ENCODE data around the gene CD163. TPM values are rescaled to one million over a fixed set of nuclear protein-coding genes. Genes with fewer than 3 reads are reported as not detected.
"Not testable (repeated sequence)": the region's sequence is repeated elsewhere in the genome, so short reads cannot be mapped to it uniquely, and the experiment has no call there.

The CD163 gene
- total RNA-seq: not detected in 2 replicates

DNA sequence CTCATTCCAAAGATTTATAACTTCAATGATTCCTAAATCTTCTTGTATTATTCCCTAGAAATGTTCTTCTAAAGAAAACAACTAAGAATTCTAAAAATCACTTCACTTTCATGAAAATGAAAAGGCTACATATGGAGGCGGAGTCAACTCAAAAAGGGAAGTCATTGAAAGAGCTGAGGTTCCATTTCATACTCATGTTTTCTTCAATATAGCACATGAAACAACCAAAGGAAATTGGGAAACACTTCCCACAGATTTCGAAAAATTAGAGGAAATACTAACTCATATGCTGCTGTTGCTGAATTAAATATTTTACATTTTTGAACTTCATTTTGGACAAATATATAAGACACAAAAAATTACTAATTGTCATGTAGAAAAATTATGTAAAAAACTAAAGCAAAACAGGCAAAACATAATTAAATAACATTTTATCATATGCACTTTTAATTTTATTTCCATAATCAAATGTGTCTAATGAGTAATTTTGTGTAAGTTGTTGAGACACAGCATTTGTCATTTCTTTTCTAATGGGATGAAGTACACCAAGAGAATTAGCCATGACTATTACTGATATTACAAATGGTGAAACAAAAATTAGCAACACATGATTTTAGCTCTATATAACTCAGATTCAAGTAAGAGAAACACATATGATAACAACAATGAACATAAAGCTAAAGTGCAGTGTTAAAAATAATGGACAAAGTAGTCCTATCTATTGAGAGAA lies at the start of gene CD163:
Gene CD163 (minus strand): TSS at position 92 of the 730 bp plus-strand sequence. CDS start 87 bp downstream, at position 5.
- no peak for DNase-seq (ENCODE audit: low read depth)
- no peak within 1 kb of the TSS for H3K4me3 ChIP-seq (ENCODE audit: low read depth, low read length)
- TF ChIP-seq CTCF (conservative IDR thresholded peaks at IDR 0.05; ENCODE audit: low read depth, low read length): no peak

- TF ChIP-seq CTCF (conservative IDR thresholded peaks at IDR 0.05; ENCODE audit: low read depth, low read length): no peak
- no peak for DNase-seq (ENCODE audit: low read depth)
- H3K4me3 ChIP-seq (ENCODE audit: low read depth, low read length): no peak overlapping the region
These were observed 39.2 kb upstream of the CD163 start for GRCh38 chr12:7542813-7543212.

DNA sequence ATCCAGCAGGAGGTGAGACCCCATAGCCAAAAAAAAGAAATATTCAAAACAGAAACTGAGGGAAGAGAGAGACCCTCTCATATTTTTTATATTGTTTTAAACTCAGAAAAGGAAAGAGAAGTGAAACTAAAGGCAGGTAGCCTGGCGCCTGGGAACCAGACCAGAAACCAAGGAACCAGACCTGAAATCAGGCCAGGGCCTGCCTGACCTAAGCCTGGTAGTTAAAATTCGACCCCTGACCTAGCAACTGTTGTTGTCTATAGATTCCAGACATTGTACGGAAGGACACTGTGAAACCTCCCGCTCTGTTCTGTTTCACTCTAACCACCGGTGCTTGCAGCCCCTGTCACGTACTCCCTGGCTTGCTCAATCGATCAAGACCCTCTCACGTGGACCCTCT lies 38.5 kb upstream of the CD163 start:
- no peak for DNase-seq (ENCODE audit: low read depth)
- TF ChIP-seq CTCF (conservative IDR thresholded peaks at IDR 0.05; ENCODE audit: low read depth, low read length): no peak
- no peak overlapping the region for H3K4me3 ChIP-seq (ENCODE audit: low read depth, low read length)

DNA sequence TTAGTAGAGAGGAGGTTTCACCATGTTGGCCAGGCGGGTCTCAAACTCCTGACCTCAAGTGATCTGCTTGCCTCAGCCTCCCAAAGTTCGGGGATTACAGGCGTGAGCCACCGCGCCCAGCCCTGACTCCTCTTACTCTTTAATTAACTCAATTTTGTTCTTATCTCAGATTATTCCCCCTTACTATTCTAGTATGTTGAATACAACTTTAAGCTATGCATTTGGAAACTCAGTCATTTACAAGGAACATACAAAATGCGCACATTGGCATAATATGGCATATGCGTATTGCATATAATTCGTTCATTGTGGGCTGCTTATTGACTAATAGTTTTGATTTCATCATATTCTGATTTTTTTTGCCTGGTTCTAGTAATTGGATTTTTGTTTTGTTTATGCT lies 10.8 kb upstream of the CD163 start:
- no peak for DNase-seq (ENCODE audit: low read depth)
- no peak for TF ChIP-seq CTCF (conservative IDR thresholded peaks at IDR 0.05; ENCODE audit: low read depth, low read length)
- H3K4me3 ChIP-seq (ENCODE audit: low read depth, low read length): no peak overlapping the region

- no peak for TF ChIP-seq CTCF (conservative IDR thresholded peaks at IDR 0.05; ENCODE audit: low read depth, low read length)
- peak; percentile 22 for DNase-seq (ENCODE audit: low read depth)
- H3K4me3 ChIP-seq (ENCODE audit: low read depth, low read length): no peak overlapping the region
These were observed 9.0 kb upstream of the CD163 start for GRCh38 chr12:7512553-7512952.

GRCh38 chr12:7509793-7510470 lies 6.4 kb upstream of the CD163 start:
- not testable (repeated sequence) for H3K4me3 ChIP-seq (ENCODE audit: low read depth, low read length); DNase-seq (ENCODE audit: low read depth)

- no peak for TF ChIP-seq CTCF (conservative IDR thresholded peaks at IDR 0.05; ENCODE audit: low read depth, low read length)
- no peak for DNase-seq (ENCODE audit: low read depth)
- no peak overlapping the region for H3K4me3 ChIP-seq (ENCODE audit: low read depth, low read length)
These were observed 965 bp downstream of the CD163 start for GRCh38 chr12:7502612-7503011.

Measured in epithelial cell of proximal tubule (primary cell).